Upper lobe of left lung (tissue), 4 donors: ENCODE data around the gene WNT8B.

Source experiments
- POLR2A ChIP-seq, 4 donors: fragments of 450-650 bp; IDR thresholded peaks; one replicate each; pipeline ENCODE4 v1.5.1; 2016 to 2017; ENCODE audit warnings: antibody characterized with exemption in 4 of 4, mild to moderate bottlenecking in 2 of 4
- TF ChIP-seq, protein P1 (sequence below), 6 experiments: fragments of 450-650 bp in 4 of 6; fragments of 200-600 bp in 2 of 6; sonication (generic) in 2 of 6; IDR thresholded peaks; one replicate each; pipeline ENCODE4 v1.5.1; 2016 to 2019; ENCODE audit warnings: antibody characterized with exemption in 6 of 6

DNA sequence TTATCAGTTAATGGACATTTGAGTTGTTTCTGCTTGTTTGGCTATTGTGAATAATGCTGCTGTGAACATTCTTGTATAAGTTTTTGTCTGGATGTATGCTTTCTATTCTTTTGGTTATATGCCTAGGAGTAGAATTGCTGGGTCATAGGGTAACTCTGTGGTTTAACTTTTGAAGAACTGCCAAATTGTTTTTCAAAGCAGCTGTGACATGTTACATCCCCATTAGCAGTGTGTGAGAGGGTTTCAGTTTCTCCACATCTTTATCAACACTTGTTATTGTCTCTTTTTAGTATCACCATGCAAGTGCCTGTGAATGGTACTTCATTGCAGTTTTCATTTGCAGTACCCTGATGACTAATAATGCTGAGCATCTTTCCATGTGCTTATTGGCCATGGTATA, 69.0 kb downstream of the WNT8B start:
- TF ChIP-seq, protein P1, sequence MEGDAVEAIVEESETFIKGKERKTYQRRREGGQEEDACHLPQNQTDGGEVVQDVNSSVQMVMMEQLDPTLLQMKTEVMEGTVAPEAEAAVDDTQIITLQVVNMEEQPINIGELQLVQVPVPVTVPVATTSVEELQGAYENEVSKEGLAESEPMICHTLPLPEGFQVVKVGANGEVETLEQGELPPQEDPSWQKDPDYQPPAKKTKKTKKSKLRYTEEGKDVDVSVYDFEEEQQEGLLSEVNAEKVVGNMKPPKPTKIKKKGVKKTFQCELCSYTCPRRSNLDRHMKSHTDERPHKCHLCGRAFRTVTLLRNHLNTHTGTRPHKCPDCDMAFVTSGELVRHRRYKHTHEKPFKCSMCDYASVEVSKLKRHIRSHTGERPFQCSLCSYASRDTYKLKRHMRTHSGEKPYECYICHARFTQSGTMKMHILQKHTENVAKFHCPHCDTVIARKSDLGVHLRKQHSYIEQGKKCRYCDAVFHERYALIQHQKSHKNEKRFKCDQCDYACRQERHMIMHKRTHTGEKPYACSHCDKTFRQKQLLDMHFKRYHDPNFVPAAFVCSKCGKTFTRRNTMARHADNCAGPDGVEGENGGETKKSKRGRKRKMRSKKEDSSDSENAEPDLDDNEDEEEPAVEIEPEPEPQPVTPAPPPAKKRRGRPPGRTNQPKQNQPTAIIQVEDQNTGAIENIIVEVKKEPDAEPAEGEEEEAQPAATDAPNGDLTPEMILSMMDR (IDR thresholded peaks at IDR 0.05) = no peak
- TF ChIP-seq POLR2A (IDR thresholded peaks at IDR 0.05) = no peak
